Measurements from ENCODE around the gene PLVAP.

The PLVAP gene

GRCh38 chr19:17337675-17338432 lies 39.3 kb downstream of the PLVAP start:
- H3K4me3 ChIP-seq (ENCODE audit: low read depth in 1 of 2, low read length in 2 of 2), result peak overlapping the region; percentile 37 to 96
- H3K9me3 ChIP-seq (ENCODE audit: low read length), result no peaks in the 10 kb centered on the region
- peak overlapping the region; percentile 68 for H3K27ac ChIP-seq (ENCODE audit: low read depth, low read length)

GRCh38 chr19:17336872-17337674 lies 40.1 kb downstream of the PLVAP start, which contains the start of gene GTPBP3:
Gene GTPBP3, plus strand, starts transcription at chr19:17337553. Its CDS starts 59 bp downstream, at chr19:17337612.
- Histone ChIP-seq H3K9ac (ENCODE audit: low read length) (peak within 1 kb of the TSS; percentile 68), H3K27me3 (ENCODE audit: control insufficient read depth in 1 of 2, insufficient read depth in 2 of 2, low read length in 2 of 2) (no peaks in the 10 kb centered on the region), H3K4me1 (ENCODE audit: insufficient read depth, low read length) (peaks cover 25% of the 10 kb centered on the region), H3K27ac (ENCODE audit: low read depth, low read length) (peak within 1 kb of the TSS; percentile 99), H3K36me3 (ENCODE audit: insufficient read depth, low read length) (no peaks in the 10 kb centered on the region), H3K4me3 (ENCODE audit: low read depth in 1 of 2, low read length in 2 of 2) (peak within 1 kb of the TSS; percentile 88 to 96), H3K9me3 (ENCODE audit: low read length) (no peaks in the 10 kb centered on the region)

More at GRCh38 chr19:17337675-17338432, 39.3 kb downstream of the PLVAP start:
- no peaks in the 10 kb centered on the region for H3K36me3 ChIP-seq (ENCODE audit: insufficient read depth, low read length)
- H3K4me1 ChIP-seq (ENCODE audit: insufficient read depth, low read length), result peaks cover 25% of the 10 kb centered on the region
- H3K27me3 ChIP-seq (ENCODE audit: control insufficient read depth in 1 of 2, insufficient read depth in 2 of 2, low read length in 2 of 2), result no peaks in the 10 kb centered on the region
- H3K9ac ChIP-seq (ENCODE audit: low read length), result peak overlapping the region; percentile 34

DNA sequence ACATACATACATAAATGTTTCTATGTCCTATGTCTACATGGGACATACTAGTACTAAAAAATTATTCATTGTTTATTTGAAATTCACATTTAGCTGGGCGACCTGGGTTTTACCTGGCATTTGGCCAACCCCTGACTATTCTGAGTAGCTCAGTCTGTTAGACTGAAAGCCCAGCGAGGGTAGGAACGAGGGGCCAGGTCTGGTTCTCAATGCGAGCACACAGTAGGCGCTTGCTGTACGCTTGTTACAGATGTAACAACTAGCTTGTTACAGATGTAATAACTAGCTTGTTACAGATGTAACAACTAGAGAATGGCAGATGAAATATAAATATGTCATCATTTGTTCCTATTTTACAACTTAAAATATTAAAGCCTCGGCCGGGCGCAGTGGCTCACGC lies 41.6 kb downstream of the PLVAP start:
- H3K27me3 ChIP-seq (ENCODE audit: control insufficient read depth in 1 of 2, insufficient read depth in 2 of 2, low read length in 2 of 2), result peaks cover 0 to 4% of the 10 kb centered on the region in 2 donors
- H3K4me1 ChIP-seq (ENCODE audit: insufficient read depth, low read length), result peaks cover 25% of the 10 kb centered on the region
- H3K9ac ChIP-seq (ENCODE audit: low read length), result no peak overlapping the region
- H3K9me3 ChIP-seq (ENCODE audit: low read length), result no peaks in the 10 kb centered on the region
- no peak overlapping the region for H3K4me3 ChIP-seq (ENCODE audit: low read depth in 1 of 2, low read length in 2 of 2)
- H3K27ac ChIP-seq (ENCODE audit: low read depth, low read length), result no peak overlapping the region
- H3K36me3 ChIP-seq (ENCODE audit: insufficient read depth, low read length), result no peaks in the 10 kb centered on the region

- Histone ChIP-seq H3K36me3 (ENCODE audit: insufficient read depth, low read length) (no peaks in the 10 kb centered on the region), H3K4me1 (ENCODE audit: insufficient read depth, low read length) (peaks cover 25% of the 10 kb centered on the region), H3K4me3 (ENCODE audit: low read depth in 1 of 2, low read length in 2 of 2) (peak within 1 kb of the TSS; percentile 69 to 78), H3K27me3 (ENCODE audit: control insufficient read depth in 1 of 2, insufficient read depth in 2 of 2, low read length in 2 of 2) (peaks cover 0 to 12% of the 10 kb centered on the region in 2 donors), H3K9ac (ENCODE audit: low read length) (peak within 1 kb of the TSS; percentile 44), H3K27ac (ENCODE audit: low read depth, low read length) (peak within 1 kb of the TSS; percentile 1), H3K9me3 (ENCODE audit: low read length) (no peaks in the 10 kb centered on the region)
Measured at GRCh38 chr19:17334414-17335409, 42.4 kb downstream of the PLVAP start, which contains the start of gene ANO8. Gene ANO8, minus strand, starts transcription at chr19:17334855. Its CDS starts 185 bp downstream, at chr19:17334670.

DNA sequence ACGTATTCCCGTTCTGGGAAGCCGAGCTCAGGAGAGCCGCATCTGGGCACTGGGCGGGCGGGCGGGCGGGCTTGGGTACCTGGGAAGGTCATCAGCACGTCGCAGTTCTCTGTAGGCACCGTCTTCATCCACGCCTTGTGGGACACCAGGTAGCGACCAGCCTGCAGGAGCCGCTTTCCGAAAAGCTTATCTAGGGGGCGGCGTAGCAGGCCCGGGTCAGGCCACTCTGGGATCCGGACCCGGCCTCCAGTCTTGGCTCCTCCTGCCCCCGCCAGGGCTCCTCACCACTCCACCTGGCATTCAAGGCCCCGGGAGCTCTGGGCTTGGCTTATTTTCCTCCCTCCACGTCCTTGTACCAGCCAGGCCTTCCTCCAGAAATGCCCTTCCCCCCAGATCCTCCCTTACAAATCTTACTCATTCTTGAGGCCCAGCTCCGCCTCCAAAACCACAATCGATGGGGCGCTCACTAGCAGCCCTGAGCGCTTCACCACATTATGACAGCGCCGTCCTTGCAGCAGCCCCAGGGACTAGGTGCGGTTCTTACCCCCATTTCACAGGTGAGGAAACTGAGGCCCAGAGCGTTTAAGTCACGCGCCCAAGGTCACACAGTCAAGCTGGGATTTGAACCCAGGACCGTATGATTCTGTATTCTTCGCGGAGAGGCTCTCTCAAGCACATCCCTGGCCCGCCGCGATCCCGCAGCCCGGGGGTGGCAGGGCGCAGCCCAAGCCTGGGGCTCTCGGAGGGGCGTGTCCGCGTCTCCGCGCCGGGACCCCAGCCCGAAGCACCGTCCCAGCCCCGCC lies 43.3 kb downstream of the PLVAP start:
- Histone ChIP-seq H3K27ac (ENCODE audit: low read depth, low read length) (no peak overlapping the region), H3K9ac (ENCODE audit: low read length) (peak overlapping the region; percentile 44), H3K36me3 (ENCODE audit: insufficient read depth, low read length) (no peaks in the 10 kb centered on the region), H3K4me1 (ENCODE audit: insufficient read depth, low read length) (peaks cover 25% of the 10 kb centered on the region), H3K9me3 (ENCODE audit: low read length) (no peaks in the 10 kb centered on the region), H3K4me3 (ENCODE audit: low read depth in 1 of 2, low read length in 2 of 2) (peak overlapping the region; percentile 69 to 78), H3K27me3 (ENCODE audit: control insufficient read depth in 1 of 2, insufficient read depth in 2 of 2, low read length in 2 of 2) (peaks cover 0 to 21% of the 10 kb centered on the region in 2 donors)

DNA sequence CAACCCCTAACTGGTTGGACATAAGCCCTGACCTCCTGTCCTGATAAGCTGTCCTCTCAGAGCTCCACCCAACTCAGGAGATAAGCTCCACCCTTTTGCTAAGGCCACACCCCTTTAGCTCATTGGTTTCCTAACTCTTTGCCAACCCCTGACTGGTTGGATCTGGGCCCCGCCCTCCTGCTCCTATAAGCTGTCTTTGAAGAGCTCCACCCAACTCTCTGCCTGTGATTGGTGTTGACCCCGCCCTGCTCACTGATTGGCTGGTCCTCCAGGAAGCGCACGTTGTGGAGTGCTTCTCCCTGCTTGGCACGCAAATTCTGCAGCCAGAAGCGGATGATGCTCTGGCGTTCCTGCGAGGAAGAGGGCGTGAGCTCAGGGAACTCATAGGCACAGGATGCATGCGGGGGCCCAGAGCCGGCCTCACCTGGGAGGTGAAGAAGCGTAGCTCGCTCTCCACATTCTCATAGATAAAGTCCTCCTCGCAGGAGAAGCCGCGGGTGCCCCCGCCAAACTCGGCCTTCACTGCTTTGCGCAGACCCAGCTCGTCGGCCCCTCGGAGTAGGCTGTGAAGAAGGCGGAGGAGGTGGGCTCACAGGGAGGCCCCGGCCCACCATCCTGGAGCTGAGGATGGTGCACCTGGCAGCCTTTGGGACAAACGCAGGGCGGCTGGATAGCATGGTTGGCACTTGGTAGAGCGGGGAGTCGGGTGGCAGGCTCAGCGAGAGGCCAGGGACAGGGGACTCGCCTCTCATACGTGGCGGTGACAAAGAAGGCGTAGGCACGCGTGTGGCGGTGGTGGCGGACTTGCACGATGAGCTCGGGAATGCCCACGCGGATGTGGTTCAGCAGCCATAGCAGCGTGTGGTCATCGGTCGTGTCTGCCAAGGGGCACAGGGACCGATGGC lies 44.2 kb downstream of the PLVAP start:
- no peaks in the 10 kb centered on the region for H3K9me3 ChIP-seq (ENCODE audit: low read length)
- no peak overlapping the region for H3K27ac ChIP-seq (ENCODE audit: low read depth, low read length)
- H3K36me3 ChIP-seq (ENCODE audit: insufficient read depth, low read length), result no peaks in the 10 kb centered on the region
- no peak overlapping the region for H3K4me3 ChIP-seq (ENCODE audit: low read depth in 1 of 2, low read length in 2 of 2)
- peaks cover 17% of the 10 kb centered on the region for H3K4me1 ChIP-seq (ENCODE audit: insufficient read depth, low read length)
- H3K27me3 ChIP-seq (ENCODE audit: control insufficient read depth in 1 of 2, insufficient read depth in 2 of 2, low read length in 2 of 2), result peaks cover 0 to 22% of the 10 kb centered on the region in 2 donors
- no peak overlapping the region for H3K9ac ChIP-seq (ENCODE audit: low read length)

- Histone ChIP-seq H3K9ac (ENCODE audit: low read length) (no peak overlapping the region), H3K4me3 (ENCODE audit: low read depth in 1 of 2, low read length in 2 of 2) (no peak overlapping the region), H3K9me3 (ENCODE audit: low read length) (no peaks in the 10 kb centered on the region), H3K27me3 (ENCODE audit: control insufficient read depth in 1 of 2, insufficient read depth in 2 of 2, low read length in 2 of 2) (peaks cover 0 to 22% of the 10 kb centered on the region in 2 donors), H3K36me3 (ENCODE audit: insufficient read depth, low read length) (no peaks in the 10 kb centered on the region), H3K4me1 (ENCODE audit: insufficient read depth, low read length) (peaks cover 16% of the 10 kb centered on the region), H3K27ac (ENCODE audit: low read depth, low read length) (no peak overlapping the region)
Measured at GRCh38 chr19:17332360-17332676, 44.8 kb downstream of the PLVAP start.

GRCh38 chr19:17331045-17331558 lies 46.0 kb downstream of the PLVAP start:
- Histone ChIP-seq H3K36me3 (ENCODE audit: insufficient read depth, low read length) (no peaks in the 10 kb centered on the region), H3K27me3 (ENCODE audit: control insufficient read depth in 1 of 2, insufficient read depth in 2 of 2, low read length in 2 of 2) (peaks cover 0 to 22% of the 10 kb centered on the region in 2 donors), H3K9ac (ENCODE audit: low read length) (no peak overlapping the region), H3K9me3 (ENCODE audit: low read length) (no peaks in the 10 kb centered on the region), H3K4me3 (ENCODE audit: low read depth in 1 of 2, low read length in 2 of 2) (no peak overlapping the region), H3K4me1 (ENCODE audit: insufficient read depth, low read length) (peaks cover 16% of the 10 kb centered on the region), H3K27ac (ENCODE audit: low read depth, low read length) (no peak overlapping the region)

- H3K9ac ChIP-seq (ENCODE audit: low read length), result no peak overlapping the region
- H3K4me3 ChIP-seq (ENCODE audit: low read depth in 1 of 2, low read length in 2 of 2), result no peak overlapping the region
- H3K9me3 ChIP-seq (ENCODE audit: low read length), result no peaks in the 10 kb centered on the region
- no peak overlapping the region for H3K27ac ChIP-seq (ENCODE audit: low read depth, low read length)
- peaks cover 13% of the 10 kb centered on the region for H3K4me1 ChIP-seq (ENCODE audit: insufficient read depth, low read length)
- H3K36me3 ChIP-seq (ENCODE audit: insufficient read depth, low read length), result no peaks in the 10 kb centered on the region
- H3K27me3 ChIP-seq (ENCODE audit: control insufficient read depth in 1 of 2, insufficient read depth in 2 of 2, low read length in 2 of 2), result peaks cover 0 to 22% of the 10 kb centered on the region in 2 donors
Measured at GRCh38 chr19:17330262-17331044, 46.7 kb downstream of the PLVAP start.

All from muscle layer of colon (tissue), 2 donors.